ENCODE measurements around the gene NUP188. TPM values are rescaled to one million over a fixed set of nuclear protein-coding genes. Genes with fewer than 3 reads are reported as not detected.

NUP188 gene
- total and polyA plus RNA-seq, 10 of the 15 experiments (the other 5 are each of a cell fraction or from before 2014, with no cell fraction given): 1.4 to 73.7 (median 48.9) TPM

GRCh38 chr9:129023036-129023907 is 75.8 kb downstream of the NUP188 start (continued):
- TF ChIP-seq REST (IDR thresholded peaks at IDR 0.05; ENCODE audit: low read depth, low read length) (no peak), CHD1 (IDR thresholded peaks at IDR 0.05; ENCODE audit: low read depth, low read length) (no peak), MTA2 (IDR thresholded peaks at IDR 0.05; ENCODE audit: low read depth) (no peak), SREBF2 (IDR thresholded peaks at IDR 0.05; ENCODE audit: low read length) (no peak), JUND (IDR thresholded peaks at IDR 0.05; ENCODE audit: low read depth, low read length) (no peak), HDGF (IDR thresholded peaks at IDR 0.05) (no peak), EGR1 (IDR thresholded peaks at IDR 0.05; ENCODE audit: borderline replicate concordance in 1 of 2, low read depth in 2 of 2, low read length in 2 of 2) (no peak), SP1 (IDR thresholded peaks at IDR 0.05; ENCODE audit: low read depth, low read length) (no peak), CEBPZ (IDR thresholded peaks at IDR 0.05; ENCODE audit: low read depth, low read length) (no peak), IRF5 (IDR thresholded peaks at IDR 0.05; ENCODE audit: borderline replicate concordance) (no peak), RFX5 (IDR thresholded peaks at IDR 0.05; ENCODE audit: low read depth, low read length) (no peak)

All from GM12878 (cell line).